ENCODE data around the gene SCNM1.
"Not testable (repeated sequence)": the region's sequence is repeated elsewhere in the genome, so short reads cannot be mapped to it uniquely, and the experiment has no call there.

The SCNM1 gene

GRCh38 chr1:151147132-151147503, 18.8 kb upstream of the SCNM1 start:
- DNase-seq, result no peak

DNA sequence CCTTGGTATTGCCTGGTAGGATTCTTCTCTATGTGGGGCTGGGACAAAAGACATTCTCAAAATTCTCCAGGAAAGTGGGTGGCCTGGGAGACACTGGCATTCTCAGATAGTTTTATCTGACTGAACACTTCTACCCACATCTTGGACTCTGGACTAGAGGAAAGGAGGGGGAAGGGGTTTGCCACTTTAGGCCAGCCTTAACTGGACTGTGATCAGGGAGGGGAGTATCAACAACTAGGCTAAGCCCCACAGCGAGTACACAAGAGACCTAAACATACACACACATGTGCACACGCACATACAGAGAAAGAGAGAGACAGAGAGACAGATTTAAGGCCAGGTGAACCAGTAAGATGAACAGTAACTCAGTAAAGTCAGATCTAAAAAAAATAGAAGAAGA, 18.3 kb upstream of the SCNM1 start:
- DNase-seq, result no peak

DNA sequence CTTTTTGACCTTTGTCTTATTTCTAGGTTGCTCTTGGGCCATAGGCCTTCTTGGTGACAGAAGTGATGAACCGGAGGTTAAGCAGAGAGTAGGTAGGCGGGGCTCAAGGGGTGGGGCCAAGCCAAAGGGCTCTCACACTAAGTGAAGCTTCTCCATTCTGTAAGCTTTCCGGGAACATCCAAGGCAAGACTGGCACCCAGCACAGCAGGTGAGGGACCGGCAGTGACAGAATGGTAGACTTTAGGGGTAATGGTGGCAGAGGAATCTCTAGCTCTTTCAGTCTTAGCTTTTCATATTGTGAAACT, 9.5 kb upstream of the SCNM1 start, which contains the start of gene TNFAIP8L2:
TNFAIP8L2 (plus strand) TSS at position 135 of the 305 bp plus-strand sequence. CDS start 2,049 bp downstream, outside the sequence.
- DNase-seq, result no peak

DNA sequence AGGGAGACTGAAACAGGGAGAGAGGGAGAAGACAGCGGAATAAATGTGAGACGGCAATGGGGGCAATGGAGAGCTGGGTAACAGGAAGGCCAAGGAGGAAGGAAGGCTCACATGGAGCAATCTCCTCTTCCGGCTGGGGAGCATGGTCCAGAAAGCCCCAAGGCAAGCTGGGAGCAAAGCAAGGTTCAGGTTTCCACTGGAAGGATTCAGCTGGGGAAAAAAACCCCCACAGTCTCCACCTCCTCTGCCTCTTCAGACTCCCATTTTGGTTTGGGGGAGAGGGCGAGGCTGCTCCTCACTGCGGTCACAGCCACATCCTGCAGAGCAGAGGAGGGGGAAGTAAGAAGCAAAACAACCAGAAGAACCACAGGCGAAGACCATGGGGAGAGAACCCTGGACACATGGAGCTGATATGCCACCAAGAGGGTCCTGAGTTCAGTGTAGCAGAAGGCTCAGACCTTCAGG, 8.8 kb upstream of the SCNM1 start:
- DNase-seq, result no peak

DNA sequence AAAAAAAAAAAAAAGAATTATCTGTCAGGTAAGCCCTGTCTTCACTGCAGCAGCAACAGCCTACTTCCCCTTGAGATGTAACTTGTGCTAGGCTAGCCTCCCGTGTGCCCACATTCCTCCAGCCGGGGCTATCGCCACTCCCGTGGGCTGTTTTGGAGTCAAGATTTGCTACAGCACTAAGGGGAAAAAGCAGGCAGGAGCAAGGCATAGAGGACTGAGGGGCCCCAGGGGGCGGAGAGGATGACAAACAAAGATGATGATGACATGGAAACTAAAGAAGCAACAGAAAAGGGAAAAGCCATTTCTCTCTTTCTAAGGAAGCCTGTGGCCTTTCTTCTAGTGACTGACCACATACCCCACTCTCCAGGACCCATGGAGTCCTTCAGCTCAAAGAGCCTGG, 7.6 kb upstream of the SCNM1 start:
- no peak for DNase-seq

DNA sequence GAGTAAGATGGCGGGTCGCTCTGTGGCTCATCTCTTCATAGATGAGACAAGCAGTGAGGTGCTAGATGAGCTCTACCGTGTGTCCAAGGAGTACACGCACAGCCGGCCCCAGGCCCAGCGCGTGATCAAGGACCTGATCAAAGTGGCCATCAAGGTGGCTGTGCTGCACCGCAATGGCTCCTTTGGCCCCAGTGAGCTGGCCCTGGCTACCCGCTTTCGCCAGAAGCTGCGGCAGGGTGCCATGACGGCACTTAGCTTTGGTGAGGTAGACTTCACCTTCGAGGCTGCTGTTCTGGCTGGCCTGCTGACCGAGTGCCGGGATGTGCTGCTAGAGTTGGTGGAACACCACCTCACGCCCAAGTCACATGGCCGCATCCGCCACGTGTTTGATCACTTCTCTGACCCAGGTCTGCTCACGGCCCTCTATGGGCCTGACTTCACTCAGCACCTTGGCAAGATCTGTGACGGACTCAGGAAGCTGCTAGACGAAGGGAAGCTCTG, 7.1 kb upstream of the SCNM1 start:
- DNase-seq, result no peak

- DNase-seq, result no peak
Measured at GRCh38 chr1:151159373-151159772, 6.6 kb upstream of the SCNM1 start.

- DNase-seq, result no peak
Measured at GRCh38 chr1:151164732-151165280, 1.1 kb upstream of the SCNM1 start.

GRCh38 chr1:151165281-151165737, 635 bp upstream of the SCNM1 start:
- DNase-seq, result peak; percentile 33 to 55

GRCh38 chr1:151166505-151166956, 587 bp downstream of the SCNM1 start:
- no peak for DNase-seq

DNA sequence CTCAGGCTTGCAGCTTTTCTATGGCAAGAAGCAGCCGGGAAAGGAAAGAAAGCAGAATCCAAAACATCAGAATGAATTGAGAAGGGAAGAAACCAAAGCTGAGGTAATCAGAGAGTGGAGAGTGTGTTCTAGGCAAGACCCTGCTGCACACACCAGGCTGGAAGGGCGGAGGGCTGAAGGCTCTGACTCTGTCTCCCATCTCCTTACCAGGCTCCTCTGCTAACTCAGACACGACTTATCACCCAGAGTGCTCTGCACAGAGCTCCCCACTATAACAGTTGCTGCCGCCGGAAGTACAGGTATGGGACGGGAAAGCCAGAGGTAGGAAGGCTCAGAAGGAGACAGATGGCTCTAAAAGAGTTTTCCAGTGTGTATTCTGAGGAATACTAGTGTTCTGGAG, 1.2 kb downstream of the SCNM1 start:
- no peak for DNase-seq

- DNase-seq, result no peak
Measured at GRCh38 chr1:151171190-151171589, 5.2 kb downstream of the SCNM1 start.

- DNase-seq, result no peak
Measured at GRCh38 chr1:151175041-151175741, 9.2 kb downstream of the SCNM1 start.

DNA sequence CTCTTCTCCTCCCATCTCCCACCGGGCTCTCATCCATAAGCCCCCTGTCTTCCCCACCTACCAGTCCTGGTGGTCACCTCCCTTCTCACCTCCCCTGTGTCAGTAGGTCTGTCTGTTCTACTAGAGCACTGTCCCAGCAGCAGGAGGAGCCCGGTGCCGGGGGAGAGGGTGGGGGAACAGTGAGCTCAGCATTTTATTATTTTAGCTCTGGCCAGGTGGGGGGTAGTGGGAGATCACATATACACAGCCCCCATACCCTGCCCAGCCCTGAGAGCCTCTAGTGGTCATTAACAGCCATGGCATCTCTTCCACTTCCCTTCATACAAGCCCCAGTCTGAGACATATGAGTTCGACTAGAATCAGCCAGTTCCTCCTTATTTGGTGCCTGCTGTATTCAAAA, 9.9 kb downstream of the SCNM1 start, which contains the start of gene TMOD4:
TMOD4 (minus strand) TSS at position 119 of the 400 bp plus-strand sequence. CDS start 1,106 bp downstream, outside the sequence.
- no peak for DNase-seq

- DNase-seq, result no peak
Measured at GRCh38 chr1:151176514-151177045, 10.6 kb downstream of the SCNM1 start.

- no peak for DNase-seq
Measured at GRCh38 chr1:151184211-151184610, 18.3 kb downstream of the SCNM1 start.

DNA sequence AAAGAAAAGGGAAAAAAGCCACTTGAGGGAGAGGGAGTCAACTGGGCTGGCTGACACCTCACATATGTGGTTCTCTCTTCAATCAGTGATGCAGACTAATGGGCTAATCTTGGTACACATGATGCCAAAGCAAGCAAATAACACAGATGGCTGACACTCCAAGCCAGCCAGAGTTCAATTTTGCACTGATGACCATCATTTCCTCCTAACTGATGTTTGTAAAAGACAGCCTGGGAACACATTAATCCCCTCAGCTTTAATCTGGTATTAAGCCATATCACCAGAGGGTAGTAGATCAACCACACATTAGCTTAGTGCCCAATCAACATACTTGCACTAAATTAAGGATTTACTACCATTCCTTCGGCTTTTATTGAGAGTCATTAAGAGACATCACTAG, 21.3 kb downstream of the SCNM1 start:
- DNase-seq, result peak; percentile 59 to 75

DNA sequence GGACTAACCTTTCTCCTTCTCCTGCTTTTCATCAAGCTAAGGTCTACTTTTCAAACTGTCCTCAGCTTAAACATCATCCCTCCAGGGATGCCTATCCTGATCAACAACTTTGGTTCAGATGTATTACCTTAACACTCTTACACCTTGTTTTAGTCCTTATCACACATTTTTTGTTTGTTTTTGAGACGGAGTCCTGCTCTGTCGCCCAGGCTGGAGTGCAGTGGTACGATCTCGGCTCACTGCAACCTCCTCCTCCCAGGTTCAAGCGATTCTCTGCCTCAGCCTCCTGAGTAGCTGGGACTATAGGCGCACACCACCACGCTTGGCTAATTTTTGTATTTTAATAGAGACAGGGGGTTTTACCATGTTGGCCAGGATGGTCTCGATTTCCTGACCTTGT, 22.7 kb downstream of the SCNM1 start:
- DNase-seq, result not testable (repeated sequence)

DNA sequence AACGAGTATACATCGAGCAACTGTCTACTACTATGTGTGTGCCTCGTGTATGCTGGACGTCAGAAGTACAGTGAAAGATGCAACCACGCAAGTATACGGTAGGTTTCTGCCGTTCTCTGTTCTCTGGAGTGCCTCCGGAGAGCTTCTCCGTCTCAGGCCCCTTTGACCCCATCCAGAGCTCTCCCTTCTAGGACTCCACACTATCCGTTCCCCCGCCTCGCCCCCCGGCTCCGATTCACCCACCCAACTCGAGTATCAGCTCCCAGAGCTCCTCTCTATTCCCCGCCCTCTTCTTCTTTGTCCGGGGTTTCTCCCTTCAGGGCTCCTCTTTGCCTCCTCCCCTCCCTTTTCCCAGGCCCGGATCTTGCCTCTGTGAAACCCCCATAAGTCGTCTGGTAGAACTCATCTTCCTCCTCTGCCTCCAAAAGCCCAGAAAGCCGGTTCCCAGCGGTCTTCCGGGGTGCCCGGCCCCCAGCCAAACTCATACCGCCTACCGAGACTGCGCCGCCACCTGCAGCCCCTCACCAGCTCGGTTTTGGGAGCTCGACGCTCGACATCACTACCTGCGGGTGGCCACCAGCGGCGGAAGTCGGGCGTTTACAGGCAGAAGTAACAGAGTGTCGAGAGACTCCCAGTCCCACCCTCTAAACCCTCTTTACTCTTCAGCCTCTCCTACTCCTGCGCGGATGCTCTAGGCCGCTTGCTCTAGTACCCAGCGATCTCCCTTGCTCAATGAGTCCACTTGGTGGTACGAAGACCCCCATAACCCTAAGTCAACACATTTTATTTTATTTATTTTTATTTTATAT, 23.9 kb downstream of the SCNM1 start, which contains the start of gene VPS72:
VPS72 (minus strand) TSS at position 561 of the 809 bp plus-strand sequence; CDS start at position 485, 76 bp downstream.
- DNase-seq, result peak; percentile 95 to 98

- DNase-seq, result no peak
Measured at GRCh38 chr1:151192047-151192446, 26.1 kb downstream of the SCNM1 start.

- DNase-seq, result no peak
Measured at GRCh38 chr1:151193304-151193703, 27.4 kb downstream of the SCNM1 start.

DNA sequence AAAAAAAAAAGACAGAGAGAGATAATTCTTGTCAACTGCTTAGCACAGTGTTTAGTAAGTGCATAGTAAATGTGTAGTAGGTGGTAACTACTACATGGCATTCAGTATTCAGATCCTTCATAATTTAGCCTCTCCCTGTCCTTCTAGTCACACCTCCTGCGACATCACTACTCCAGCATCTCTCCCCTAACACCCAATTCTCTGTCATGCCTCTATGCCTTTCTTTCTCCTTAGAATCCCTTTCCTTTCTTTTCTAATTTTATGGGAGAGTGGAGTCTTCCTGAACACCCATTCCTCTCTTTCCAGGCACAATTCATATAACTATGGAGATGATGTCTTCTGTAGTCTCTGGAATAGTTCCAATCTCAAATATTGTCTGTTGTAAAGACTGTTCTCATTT, 27.9 kb downstream of the SCNM1 start:
- DNase-seq, result no peak
